D721Med (cell line): ENCODE measurements around the gene GLP2R.

ENCODE experiments used
- DNase-seq: peaks from one replicate; pipeline ENCODE4 v3.0.0; 2011; ENCODE audit warnings: low spot score; ENCODE audit not compliant: insufficient read length
- FAIRE-seq: peaks from 2 replicates; lab custom pipeline; 2011; peaks lifted over from hg19 to GRCh38; lab: Jason Lieb, UNC
- CTCF ChIP-seq: IDR thresholded peaks from 2 replicates; pipeline ENCODE4 v1.5.1; 2012; ENCODE audit warnings: mild to moderate bottlenecking, control low read depth; ENCODE audit not compliant: insufficient read depth; ENCODE audit errors: missing control alignments

The GLP2R gene

GRCh38 chr17:9893411-9894012 is 67.8 kb downstream of the GLP2R start:
- FAIRE-seq (no peak), DNase-seq (no peak)
- TF ChIP-seq CTCF, result no peak

- no peak for FAIRE-seq
- TF ChIP-seq CTCF, result no peak
- DNase-seq, result no peak
Measured at GRCh38 chr17:9894231-9894630, 68.5 kb downstream of the GLP2R start.

- FAIRE-seq (no peak), DNase-seq (no peak)
- no peak for TF ChIP-seq CTCF
Measured at GRCh38 chr17:9895923-9896322, 70.2 kb downstream of the GLP2R start.

GRCh38 chr17:9897372-9897968 is 71.7 kb downstream of the GLP2R start:
- DNase-seq (no peak), FAIRE-seq (no peak)
- TF ChIP-seq CTCF, result no peak

GRCh38 chr17:9898812-9899211 is 73.1 kb downstream of the GLP2R start:
- DNase-seq, result no peak
- no peak for TF ChIP-seq CTCF
- no peak for FAIRE-seq

GRCh38 chr17:9899280-9900043 is 73.7 kb downstream of the GLP2R start:
- TF ChIP-seq CTCF, result no peak
- DNase-seq (no peak), FAIRE-seq (no peak)
